SK-N-MC (cell line): ENCODE data around the gene PCBP3.
"Not testable (repeated sequence)": the region's sequence is repeated elsewhere in the genome, so short reads cannot be mapped to it uniquely, and the experiment has no call there.

ENCODE experiments used
- DNase-seq: peaks from one replicate; pipeline ENCODE4 v3.0.0-alpha.2; 2011; ENCODE audit warnings: low read depth, low spot score
- H3K27ac ChIP-seq: fragments of 200-600 bp; sonication (generic); 2 replicates; pipeline ENCODE4 v1.5.1; 2016; ENCODE audit warnings: mixed run types
- H3K36me3 ChIP-seq: fragments of 200-600 bp; sonication (generic); 2 replicates; pipeline ENCODE4 v1.6.1; 2017; ENCODE audit warnings: antibody characterized with exemption, low read length, mixed read lengths; ENCODE audit not compliant: insufficient read depth
- H3K4me3 ChIP-seq: fragments of 200-600 bp; sonication (generic); 2 replicates; pipeline ENCODE4 v1.5.1; 2016
- H3K9ac ChIP-seq: fragments of 200-600 bp; sonication (generic); 2 replicates; pipeline ENCODE4 v1.8.0; 2017; ENCODE audit warnings: mixed run types, mixed read lengths; ENCODE audit not compliant: insufficient read length
- H3K9me3 ChIP-seq: fragments of 200-600 bp; sonication (generic); 2 replicates; pipeline ENCODE4 v1.6.1; 2017; ENCODE audit warnings: low read depth, mild to moderate bottlenecking, antibody characterized with exemption, low read length, moderate library complexity, mixed read lengths
- EZH2 ChIP-seq: fragments of 200-600 bp; sonication (generic); IDR thresholded peaks from one replicate; pipeline ENCODE4 v1.6.1; 2017; ENCODE audit warnings: antibody characterized with exemption
- FOXP2 ChIP-seq: optimal IDR thresholded peaks from 2 replicates; pipeline ENCODE3; 2011; ENCODE audit warnings: mild to moderate bottlenecking, moderate library complexity; ENCODE audit not compliant: insufficient read depth; ENCODE audit errors: extremely low read length, control extremely low read depth
- POLR2AphosphoS5 ChIP-seq: IDR thresholded peaks from 2 replicates; pipeline ENCODE4 v1.6.1; 2012; ENCODE audit warnings: mild to moderate bottlenecking, low read depth, low read length, borderline replicate concordance

Gene PCBP3

DNA sequence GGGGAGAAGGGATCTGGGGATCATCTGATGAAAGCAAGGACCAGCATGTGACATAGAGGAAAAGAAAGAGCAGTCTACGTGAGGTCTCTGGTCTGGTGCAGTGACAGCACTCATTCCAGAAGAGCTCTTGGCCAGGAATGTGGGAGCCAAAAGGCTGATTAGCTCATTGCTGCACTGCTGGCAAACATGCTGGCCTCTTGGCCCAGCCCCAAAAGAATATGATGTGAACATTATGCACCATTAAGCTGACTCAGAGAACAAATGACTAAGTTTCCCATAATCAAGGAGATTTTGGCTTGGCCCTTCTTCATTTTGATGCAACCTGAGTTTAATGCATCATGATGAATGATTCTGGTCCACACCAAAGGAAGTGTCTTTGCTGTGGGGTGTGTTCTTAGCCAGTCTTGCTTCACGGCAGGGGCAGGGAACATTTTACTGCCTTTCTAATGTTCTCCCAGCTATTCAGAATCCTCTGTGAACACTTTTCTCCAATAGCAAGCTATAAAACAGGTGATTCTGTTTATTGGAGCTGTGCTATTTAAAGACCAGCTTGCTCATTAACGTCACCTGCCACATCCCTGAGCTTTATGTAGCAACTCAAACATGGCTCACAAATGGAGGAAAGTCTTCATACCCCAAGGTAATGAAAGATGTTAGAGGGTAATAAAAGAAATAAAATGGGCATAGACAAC, 55.1 kb downstream of the PCBP3 start:
- no peak for DNase-seq
- TF ChIP-seq EZH2 = no peak
- TF ChIP-seq POLR2AphosphoS5 = no peak
- no peak for TF ChIP-seq FOXP2

DNA sequence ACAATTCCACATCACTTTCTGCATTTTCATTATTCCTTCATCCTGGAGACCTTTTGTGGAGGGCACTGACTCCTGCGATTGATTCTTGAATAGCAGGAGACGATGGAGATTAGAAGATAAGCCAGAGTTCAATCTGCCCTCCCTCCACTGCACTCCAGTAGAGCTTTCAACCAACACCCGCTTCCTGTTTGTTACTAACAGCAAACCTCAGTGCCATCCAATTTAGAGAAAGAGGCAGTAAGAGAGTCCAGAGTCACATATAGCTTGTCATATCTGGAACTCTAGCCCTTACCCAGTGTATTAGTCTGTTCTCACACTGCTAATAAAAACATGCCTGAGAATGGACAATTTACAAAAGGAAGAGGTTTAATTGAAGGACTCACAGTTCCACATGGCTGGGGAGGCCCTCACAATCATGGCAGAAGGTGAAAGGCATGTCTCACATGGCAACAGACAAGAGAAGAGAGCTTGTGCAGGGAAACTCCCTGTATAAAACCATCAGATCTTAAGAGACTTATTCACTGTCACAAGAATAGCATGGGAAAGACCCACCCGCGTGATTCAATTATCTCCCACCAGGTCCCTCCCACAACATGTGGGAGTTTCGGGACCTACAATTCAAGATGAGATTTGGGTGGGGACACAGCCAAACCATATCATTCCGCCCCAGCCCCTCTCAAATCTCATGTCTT, 55.9 kb downstream of the PCBP3 start:
- H3K27ac ChIP-seq = no peak overlapping the region
- H3K36me3 ChIP-seq = no peaks in the 10 kb centered on the region
- no peak overlapping the region for H3K9ac ChIP-seq
- H3K4me3 ChIP-seq = no peak overlapping the region
- no peak for DNase-seq
- no peak for TF ChIP-seq POLR2AphosphoS5
- no peak for TF ChIP-seq EZH2
- TF ChIP-seq FOXP2 = no peak
- H3K9me3 ChIP-seq = no peaks in the 10 kb centered on the region

More for the DNA sequence above, 55.1 kb downstream of the PCBP3 start:
- Histone ChIP-seq H3K27ac (no peak overlapping the region), H3K4me3 (no peak overlapping the region), H3K9ac (no peak overlapping the region), H3K9me3 (no peaks in the 10 kb centered on the region), H3K36me3 (no peaks in the 10 kb centered on the region)

GRCh38 chr21:45699966-45700365, 56.4 kb downstream of the PCBP3 start:
- no peak overlapping the region for H3K9ac ChIP-seq
- H3K27ac ChIP-seq = no peak overlapping the region
- DNase-seq = no peak
- no peak overlapping the region for H3K4me3 ChIP-seq
- no peaks in the 10 kb centered on the region for H3K9me3 ChIP-seq
- TF ChIP-seq POLR2AphosphoS5 (no peak), FOXP2 (no peak), EZH2 (no peak)
- H3K36me3 ChIP-seq = no peaks in the 10 kb centered on the region

- H3K9me3 ChIP-seq = no peaks in the 10 kb centered on the region
- H3K4me3 ChIP-seq = no peak overlapping the region
- DNase-seq = no peak
- no peak overlapping the region for H3K27ac ChIP-seq
- no peak overlapping the region for H3K9ac ChIP-seq
- H3K36me3 ChIP-seq = no peaks in the 10 kb centered on the region
- TF ChIP-seq FOXP2 (no peak), POLR2AphosphoS5 (no peak), EZH2 (no peak)
These were observed 56.9 kb downstream of the PCBP3 start for GRCh38 chr21:45700461-45700860.

GRCh38 chr21:45704311-45705108, 61.0 kb downstream of the PCBP3 start:
- no peaks in the 10 kb centered on the region for H3K36me3 ChIP-seq
- no peaks in the 10 kb centered on the region for H3K9me3 ChIP-seq
- TF ChIP-seq FOXP2 = no peak
- no peak for TF ChIP-seq POLR2AphosphoS5
- no peak for TF ChIP-seq EZH2
- H3K9ac ChIP-seq = no peak overlapping the region
- no peak for DNase-seq
- H3K4me3 ChIP-seq = no peak overlapping the region
- no peak overlapping the region for H3K27ac ChIP-seq

GRCh38 chr21:45706299-45706698, 62.8 kb downstream of the PCBP3 start:
- DNase-seq = no peak
- H3K27ac ChIP-seq = no peak overlapping the region
- H3K36me3 ChIP-seq = no peaks in the 10 kb centered on the region
- H3K9me3 ChIP-seq = no peaks in the 10 kb centered on the region
- H3K9ac ChIP-seq = no peak overlapping the region
- TF ChIP-seq POLR2AphosphoS5 = no peak
- no peak for TF ChIP-seq FOXP2
- no peak for TF ChIP-seq EZH2
- H3K4me3 ChIP-seq = no peak overlapping the region

DNA sequence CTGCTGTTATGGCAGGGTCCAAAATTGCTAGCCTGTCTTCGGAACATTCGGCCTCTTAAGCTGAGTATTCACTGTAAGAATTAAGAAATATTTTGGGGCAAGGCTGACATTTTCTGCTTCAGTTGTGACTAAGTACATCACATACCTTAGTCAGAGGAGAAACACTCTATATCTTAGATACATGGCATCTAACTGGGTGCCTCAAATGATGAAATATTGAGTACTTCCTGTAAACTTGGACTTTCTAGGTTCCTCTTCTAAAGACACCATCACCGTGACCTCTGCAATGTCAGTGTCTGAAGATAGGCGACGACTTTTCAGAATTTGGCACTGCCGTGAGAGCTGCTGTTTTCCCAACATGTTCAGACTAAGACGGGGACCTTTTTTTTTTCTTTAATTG, 65.6 kb downstream of the PCBP3 start:
- no peak for DNase-seq
- no peak overlapping the region for H3K9ac ChIP-seq
- no peak overlapping the region for H3K4me3 ChIP-seq
- H3K9me3 ChIP-seq = no peaks in the 10 kb centered on the region
- no peaks in the 10 kb centered on the region for H3K36me3 ChIP-seq
- no peak overlapping the region for H3K27ac ChIP-seq
- TF ChIP-seq EZH2 = no peak
- no peak for TF ChIP-seq FOXP2
- no peak for TF ChIP-seq POLR2AphosphoS5

DNA sequence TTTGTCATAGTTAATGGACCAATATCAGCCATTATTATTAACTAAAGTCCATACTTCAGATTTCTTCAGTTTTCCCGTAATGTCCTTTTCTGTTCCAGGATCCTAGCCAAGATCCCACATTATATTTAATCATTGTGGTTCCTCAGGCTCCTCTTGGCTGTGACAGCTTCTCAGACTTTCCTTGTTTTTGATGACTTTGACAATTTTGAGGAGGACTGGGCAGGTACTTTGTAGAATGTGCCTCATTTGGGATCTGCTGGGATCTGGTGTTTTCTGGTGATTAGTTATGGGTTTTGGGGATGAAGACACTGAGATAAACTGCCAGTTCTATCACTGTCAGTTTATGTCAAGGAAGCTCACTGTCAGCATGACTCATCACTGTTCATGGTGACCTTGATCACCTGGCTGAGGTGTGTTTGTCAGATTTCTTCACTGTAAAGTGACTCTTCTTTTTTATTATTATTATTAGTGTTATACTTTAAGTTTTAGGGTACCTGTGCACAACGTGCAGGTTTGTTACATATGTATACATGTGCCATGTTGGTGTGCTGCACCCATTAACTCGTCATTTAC, 66.3 kb downstream of the PCBP3 start:
- H3K36me3 ChIP-seq = no peaks in the 10 kb centered on the region
- TF ChIP-seq FOXP2 = no peak
- no peak for TF ChIP-seq POLR2AphosphoS5
- TF ChIP-seq EZH2 = no peak

DNA sequence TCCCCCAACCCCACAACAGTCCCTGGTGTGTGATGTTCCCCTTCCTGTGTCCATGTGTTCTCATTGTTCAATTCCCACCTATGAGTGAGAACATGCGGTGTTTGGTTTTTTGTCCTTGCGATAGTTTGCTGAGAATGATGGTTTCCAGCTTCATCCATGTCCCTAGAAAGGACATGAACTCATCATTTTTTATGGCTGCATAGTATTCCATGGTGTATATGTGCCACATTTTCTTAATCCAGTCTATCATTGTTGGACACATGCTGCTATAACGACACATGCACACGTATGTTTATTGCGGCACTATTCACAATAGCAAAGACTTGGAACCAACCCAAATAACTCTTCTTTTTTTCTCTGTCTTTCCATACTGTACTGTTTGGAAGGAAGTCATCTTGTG, 66.8 kb downstream of the PCBP3 start:
- H3K9ac ChIP-seq, H3K4me3 ChIP-seq, DNase-seq, H3K27ac ChIP-seq, H3K9me3 ChIP-seq, H3K36me3 ChIP-seq: not testable (repeated sequence)

More for the DNA sequence above, 66.3 kb downstream of the PCBP3 start:
- DNase-seq = no peak
- Histone ChIP-seq H3K9ac (no peak overlapping the region), H3K4me3 (no peak overlapping the region), H3K9me3 (no peaks in the 10 kb centered on the region), H3K27ac (no peak overlapping the region)
